Stimulated activated CD4-positive, alpha-beta T cell treated with anti-CD3 and anti-CD28 coated beads, TNF-alpha, amount 100 ng/mL, for 4 hours (primary cell): Measurements from ENCODE around the gene NPIPA7.
"Not testable (repeated sequence)": the region's sequence is repeated elsewhere in the genome, so short reads cannot be mapped to it uniquely, and the experiment has no call there.

Source experiments
- DNase-seq, 3 experiments: peaks; one replicate each; pipeline ENCODE4 v3.0.0-alpha.2; 2020; ENCODE audit warnings: low read depth in 3 of 3

The NPIPA7 gene

DNA sequence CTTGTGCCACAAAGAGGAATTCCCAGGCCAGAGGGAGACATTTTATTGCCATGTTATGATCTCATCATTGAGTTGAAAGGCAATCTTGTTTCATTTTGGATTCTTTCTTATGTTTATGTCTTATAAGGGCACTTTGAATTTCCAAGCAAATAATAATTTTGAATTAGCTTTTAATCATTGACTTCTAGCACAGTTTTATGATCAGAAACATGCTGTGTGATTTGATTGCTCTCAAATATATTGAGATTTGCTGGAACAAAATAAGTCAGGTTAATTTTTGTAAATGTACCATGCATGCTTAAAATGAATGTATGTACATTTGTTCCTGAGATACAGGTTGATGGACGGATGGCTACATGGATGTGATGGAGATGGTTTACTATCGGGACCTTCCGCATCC lies at the start of gene NPIPA7:
Gene NPIPA7 (plus strand): TSS at position 301 of the 400 bp plus-strand sequence. CDS start 105 bp downstream, outside the sequence.
- DNase-seq = not testable (repeated sequence)

DNA sequence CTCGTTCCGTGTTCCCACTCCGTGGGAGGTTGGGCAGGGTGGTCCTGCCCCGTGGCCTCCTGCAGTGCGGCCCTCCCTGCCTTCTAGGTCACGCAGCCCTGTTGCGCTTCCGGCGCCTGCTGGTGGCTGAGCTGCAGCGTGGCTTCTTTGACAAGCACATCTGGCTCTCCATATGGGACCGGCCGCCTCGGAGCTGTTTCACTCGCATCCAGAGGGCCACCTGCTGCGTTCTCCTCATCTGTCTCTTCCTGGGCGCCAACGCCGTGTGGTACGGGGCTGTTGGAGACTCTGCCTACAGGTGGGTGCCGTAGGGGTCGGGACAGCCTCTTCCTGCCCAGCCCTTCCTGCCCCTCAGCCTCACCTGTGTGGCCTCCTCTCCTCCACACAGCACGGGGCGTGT lies 47.5 kb upstream of the NPIPA7 start:
- DNase-seq = not testable (repeated sequence)

DNA sequence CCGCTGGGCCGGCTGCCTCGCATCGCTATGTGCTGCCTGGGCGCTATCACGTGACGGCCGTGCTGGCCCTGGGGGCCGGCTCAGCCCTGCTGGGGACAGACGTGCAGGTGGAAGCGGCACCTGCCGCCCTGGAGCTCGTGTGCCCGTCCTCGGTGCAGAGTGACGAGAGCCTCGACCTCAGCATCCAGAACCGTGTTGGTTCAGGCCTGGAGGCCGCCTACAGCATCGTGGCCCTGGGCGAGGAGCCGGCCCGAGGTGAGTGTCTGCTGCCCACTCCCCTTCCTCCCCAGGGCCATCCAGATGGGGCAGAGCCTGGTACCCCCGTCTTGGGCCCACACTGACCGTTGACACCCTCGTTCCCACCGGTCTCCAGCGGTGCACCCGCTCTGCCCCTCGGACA lies 21.4 kb upstream of the NPIPA7 start:
- DNase-seq = not testable (repeated sequence)

DNA sequence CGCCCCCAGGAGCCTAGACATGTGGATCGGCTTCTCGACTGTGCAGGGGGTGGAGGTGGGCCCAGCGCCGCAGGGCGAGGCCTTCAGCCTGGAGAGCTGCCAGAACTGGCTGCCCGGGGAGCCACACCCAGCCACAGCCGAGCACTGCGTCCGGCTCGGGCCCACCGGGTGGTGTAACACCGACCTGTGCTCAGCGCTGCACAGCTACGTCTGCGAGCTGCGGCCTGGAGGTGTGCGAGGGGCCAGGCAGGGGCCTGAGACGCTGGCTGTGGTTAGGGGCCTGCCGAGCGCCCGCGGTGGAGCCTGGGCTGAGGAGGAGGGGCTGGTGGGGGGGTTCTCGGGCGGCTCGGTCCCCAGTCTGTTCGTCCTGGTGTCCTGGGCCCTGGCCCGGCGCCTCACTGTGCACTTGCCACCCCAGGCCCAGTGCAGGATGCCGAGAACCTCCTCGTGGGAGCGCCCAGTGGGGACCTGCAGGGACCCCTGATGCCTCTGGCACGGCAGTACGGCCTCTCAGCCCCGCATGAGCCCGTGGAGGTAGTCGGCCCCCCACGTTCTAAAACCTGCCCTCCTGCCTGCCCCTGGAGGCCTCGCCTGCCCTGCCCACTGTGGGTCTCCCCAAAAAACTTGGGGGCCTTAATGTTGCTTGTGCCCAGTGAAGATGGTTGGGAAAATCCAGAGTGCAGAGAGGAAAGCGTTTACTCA lies 20.2 kb upstream of the NPIPA7 start:
- DNase-seq = not testable (repeated sequence)

DNA sequence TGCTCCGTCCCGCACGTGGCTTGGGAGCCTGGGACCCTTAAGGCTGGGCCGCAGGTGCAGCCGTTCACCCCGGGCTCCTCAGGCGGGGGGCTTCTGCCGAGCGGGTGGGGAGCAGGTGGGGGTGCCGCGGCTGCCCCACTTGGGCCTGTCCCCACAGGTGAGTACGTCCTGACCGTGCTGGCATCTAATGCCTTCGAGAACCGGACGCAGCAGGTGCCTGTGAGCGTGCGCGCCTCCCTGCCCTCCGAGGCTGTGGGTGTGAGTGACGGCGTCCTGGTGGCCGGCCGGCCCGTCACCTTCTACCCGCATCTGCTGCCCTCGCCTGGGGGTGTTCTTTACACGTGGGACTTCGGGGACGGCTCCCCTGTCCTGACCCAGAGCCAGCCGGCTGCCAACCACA lies 15.3 kb upstream of the NPIPA7 start:
- DNase-seq = not testable (repeated sequence)

DNA sequence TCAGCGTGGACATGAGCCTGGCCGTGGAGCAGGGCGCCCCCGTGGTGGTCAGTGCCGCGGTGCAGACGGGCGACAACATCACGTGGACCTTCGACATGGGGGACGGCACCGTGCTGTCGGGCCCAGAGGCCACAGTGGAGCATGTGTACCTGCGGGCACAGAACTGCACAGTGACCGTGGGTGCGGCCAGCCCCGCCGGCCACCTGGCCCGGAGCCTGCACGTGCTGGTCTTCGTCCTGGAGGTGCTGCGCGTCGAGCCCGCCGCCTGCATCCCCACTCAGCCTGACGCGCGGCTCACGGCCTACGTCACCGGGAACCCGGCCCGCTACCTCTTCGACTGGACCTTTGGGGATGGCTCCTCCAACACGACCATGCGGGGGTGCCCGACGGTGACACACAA lies 14.8 kb upstream of the NPIPA7 start:
- DNase-seq = not testable (repeated sequence)

DNA sequence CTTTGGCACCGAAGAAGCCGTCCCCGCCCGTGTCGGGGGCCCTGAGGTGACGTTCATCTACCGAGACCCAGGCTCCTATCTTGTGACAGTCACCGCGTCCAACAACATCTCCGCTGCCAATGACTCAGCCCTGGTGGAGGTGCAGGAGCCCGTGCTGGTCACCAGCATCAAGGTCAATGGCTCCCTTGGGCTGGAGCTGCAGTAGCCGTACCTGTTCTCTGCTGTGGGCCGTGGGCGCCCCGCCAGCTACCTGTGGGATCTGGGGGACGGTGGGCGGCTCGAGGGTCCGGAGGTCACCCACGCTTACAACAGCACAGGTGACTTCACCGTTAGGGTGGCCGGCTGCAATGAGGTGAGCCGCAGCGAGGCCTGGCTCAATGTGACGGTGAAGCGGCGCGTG lies 14.2 kb upstream of the NPIPA7 start:
- DNase-seq = not testable (repeated sequence)

DNA sequence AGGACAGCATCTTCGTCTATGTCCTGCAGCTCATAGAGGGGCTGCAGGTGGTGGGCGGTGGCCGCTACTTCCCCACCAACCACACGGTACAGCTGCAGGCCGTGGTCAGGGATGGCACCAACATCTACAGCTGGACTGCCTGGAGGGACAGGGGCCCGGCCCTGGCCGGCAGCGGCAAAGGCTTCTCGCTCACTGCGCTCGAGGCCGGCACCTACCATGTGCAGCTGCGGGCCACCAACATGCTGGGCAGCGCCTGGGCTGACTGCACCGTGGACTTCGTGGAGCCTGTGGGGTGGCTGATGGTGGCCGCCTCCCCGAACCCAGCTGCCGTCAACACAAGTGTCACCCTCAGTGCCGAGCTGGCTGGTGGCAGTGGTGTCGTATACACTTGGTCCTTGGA lies 13.6 kb upstream of the NPIPA7 start:
- DNase-seq = not testable (repeated sequence)

DNA sequence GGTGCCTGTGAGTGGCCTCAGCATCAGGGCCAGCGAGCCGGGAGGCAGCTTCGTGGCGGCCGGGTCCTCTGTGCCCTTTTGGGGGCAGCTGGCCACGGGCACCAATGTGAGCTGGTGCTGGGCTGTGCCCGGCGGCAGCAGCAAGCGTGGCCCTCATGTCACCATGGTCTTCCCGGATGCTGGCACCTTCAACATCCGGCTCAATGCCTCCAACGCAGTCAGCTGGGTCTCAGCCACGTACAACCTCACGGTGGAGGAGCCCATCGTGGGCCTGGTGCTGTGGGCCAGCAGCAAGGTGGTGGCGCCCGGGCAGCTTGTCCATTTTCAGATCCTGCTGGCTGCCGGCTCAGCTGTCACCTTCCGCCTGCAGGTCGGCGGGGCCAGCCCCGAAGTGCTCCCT lies 13.1 kb upstream of the NPIPA7 start:
- not testable (repeated sequence) for DNase-seq

DNA sequence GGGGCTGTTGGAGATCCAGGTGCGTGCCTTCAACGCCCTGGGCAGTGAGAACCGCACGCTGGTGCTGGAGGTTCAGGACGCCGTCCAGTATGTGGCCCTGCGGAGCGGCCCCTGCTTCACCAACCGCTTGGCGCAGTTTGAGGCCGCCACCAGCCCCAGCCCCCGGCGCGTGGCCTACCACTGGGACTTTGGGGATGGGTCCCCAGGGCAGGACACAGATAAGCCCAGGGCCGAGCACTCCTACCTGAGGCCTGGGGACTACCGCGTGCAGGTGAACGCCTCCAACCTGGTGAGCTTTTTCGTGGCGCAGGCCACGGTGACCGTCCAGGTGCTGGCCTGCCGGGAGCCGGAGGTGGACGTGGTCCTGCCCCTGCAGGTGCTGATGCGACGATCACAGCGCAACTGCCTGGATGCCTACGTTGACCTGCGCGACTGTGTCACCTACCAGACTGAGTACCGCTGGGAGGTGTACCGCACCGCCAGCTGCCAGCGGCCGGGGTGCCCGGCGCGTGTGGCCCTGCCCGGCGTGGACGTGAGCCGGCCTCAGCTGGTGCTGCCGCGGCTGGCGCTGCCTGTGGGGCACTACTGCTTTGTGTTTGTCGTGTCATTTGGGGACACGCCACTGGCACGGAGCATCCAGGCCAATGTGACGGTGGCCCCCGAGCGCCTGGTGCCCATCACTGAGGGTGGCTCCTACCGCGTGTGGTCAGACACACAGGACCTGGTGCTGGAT lies 12.2 kb upstream of the NPIPA7 start:
- not testable (repeated sequence) for DNase-seq

DNA sequence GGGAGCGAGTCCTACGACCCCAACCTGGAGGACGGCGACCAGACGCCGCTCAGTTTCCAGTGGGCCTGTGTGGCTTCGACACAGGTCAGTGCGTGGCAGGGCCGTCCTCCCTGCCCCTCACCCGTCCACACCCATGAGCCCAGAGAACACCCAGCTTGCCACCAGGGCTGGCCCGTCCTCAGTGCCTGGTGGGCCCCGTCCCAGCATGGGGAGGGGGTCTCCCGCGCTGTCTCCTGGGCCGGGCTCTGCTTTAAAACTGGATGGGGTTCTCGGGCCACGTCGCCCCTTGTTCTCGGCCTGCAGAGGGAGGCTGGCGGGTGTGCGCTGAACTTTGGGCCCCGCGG lies 11.7 kb upstream of the NPIPA7 start:
- not testable (repeated sequence) for DNase-seq

DNA sequence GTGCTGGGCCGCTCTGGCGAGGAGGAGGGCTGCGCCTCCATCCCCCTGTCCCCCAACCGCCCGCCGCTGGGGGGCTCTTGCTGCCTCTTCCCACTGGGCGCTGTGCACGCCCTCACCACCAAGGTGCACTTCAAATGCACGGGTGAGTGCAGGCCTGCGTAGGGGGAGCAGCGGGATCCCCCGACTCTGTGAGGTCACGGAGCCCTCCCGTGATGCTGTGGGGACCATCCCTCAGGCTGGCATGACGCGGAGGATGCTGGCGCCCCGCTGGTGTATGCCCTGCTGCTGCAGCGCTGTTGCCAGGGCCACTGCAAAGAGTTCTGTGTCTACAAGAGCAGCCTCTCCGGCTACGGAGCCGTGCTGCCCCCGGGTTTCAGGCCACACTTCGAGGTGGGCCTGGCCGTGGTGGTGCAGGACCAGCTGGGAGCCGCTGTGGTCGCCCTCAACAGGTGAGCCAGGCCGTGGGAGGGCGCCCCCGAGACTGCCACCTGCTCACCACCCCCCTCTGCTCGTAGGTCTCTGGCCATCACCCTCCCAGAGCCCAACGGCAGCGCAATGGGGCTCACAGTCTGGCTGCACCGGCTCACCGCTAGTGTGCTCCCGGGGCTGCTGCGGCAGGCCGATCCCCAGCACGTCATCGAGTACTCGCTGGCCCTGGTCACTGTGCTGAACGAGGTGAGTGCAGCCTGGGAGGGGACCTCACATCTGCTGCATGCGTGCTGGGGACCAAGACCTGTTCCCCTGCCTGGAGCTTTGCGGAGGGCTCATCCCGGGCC lies 9.7 kb upstream of the NPIPA7 start:
- not testable (repeated sequence) for DNase-seq

DNA sequence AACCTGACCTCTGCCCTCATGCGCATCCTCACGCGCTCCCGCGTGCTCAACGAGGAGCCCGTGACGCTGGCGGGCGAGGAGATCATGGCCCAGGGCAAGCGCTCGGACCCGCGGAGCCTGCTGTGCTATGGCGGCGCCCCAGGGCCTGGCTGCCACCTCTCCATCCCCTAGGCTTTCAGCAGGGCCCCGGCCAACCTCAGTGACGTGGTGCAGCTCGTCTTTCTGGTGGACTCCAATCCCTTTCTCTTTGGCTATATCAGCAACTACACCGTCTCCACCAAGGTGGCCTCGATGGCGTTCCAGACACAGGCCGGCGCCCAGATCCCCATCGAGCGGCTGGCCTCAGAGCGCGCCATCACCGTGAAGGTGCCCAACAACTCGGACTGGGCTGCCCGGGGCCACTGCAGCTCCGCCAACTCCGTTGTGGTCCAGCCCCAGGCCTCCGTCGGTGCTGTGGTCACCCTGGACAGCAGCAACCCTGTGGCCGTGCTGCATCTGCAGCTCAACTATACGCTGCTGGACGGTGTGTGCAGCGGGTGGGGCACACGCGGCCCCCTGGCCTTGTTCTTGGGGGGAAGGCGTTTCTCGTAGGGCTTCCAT lies 7.7 kb upstream of the NPIPA7 start:
- not testable (repeated sequence) for DNase-seq

DNA sequence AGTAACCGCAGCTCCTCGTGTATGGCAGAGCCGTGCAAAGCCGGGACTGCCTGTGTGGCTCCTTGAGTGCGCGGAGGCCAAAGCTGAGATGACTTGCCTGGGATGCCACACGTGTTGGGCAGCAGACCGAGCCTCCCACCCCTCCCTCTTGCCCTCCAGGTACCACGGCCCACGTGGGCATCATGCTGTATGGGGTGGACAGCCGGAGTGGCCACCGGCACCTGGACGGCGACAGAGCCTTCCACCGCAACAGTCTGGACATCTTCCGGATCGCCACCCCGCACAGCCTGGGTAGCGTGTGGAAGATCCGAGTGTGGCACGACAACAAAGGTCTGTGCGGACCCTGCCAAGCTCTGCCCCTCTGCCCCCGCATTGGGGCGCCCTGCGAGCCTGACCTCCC lies 4.7 kb upstream of the NPIPA7 start:
- DNase-seq = not testable (repeated sequence)

DNA sequence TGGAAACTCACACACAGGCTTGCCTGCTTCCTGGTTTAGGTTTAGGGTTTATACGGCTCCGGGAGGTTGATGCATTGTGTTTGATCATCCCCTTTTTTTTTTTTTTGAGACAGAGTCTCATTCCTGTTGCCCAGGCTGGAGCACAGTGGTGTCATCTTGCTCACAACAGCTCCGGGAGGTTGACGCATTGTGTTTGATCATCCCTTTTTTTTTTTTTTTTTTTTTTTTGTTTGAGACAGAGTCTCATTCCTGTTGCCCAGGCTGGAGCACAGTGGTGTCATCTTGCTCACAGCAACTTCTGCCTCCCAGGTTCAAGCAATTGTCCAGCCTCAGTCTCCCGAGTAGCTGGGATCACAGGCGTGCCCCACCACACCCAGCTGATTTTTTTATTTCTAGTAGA lies 20.7 kb downstream of the NPIPA7 start:
- not testable (repeated sequence) for DNase-seq

DNA sequence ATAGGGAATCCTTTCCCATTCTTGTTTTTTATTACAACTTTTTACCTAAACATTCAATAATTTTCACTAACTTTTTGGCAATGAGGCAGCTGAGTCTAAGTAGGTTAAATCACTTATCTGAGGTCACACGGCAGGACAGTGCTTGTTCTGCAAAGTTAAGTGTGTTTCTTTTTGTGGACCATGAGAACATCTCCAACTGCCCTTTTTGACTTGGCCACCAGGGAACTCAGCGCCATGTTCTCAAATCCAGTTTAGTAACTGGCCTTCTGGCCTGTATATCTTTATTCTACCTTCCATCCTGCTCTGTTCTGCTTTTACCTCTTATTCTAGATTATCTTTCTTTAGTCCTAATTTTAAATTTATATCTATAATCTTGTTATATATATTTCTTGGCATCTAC lies 23.4 kb downstream of the NPIPA7 start:
- not testable (repeated sequence) for DNase-seq

DNA sequence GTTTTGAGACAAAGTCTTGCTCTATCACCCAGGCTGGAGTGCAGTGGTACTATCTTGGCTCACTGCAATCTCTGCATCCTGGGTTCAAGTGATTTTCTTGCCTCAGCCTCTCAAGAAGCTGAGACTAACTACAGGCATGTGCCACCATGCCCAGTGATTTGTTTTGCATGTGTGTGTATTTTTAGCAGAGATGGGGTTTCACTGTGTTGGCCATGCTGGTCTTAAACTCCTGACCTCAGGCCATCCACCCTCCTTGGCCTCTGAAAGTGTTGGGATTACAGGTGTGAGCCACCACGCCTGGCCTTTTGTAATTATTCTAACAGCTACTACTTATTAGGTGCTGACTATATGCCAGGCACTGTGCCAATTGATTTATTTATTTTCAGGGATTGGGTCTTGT lies 25.3 kb downstream of the NPIPA7 start:
- not testable (repeated sequence) for DNase-seq

DNA sequence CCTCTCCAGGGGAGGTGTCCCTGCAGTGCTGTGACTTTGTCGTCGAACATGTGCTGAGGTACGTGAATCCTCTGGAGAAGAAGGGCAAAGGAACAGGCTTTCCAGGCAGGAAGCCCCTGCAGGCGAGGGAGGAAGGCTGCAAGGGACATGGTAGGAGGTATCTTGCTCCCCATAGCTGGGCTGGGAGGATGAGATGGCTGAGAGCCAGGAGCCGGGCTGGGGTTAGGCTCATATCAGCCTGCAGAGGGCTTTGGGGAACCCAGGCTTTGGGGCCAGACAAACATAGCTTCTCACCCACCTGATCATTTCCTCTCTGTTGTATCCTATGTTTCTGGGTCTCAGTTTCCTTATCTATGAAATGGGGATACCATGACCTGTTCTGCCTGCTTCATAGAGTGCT lies 26.5 kb downstream of the NPIPA7 start:
- DNase-seq = not testable (repeated sequence)

DNA sequence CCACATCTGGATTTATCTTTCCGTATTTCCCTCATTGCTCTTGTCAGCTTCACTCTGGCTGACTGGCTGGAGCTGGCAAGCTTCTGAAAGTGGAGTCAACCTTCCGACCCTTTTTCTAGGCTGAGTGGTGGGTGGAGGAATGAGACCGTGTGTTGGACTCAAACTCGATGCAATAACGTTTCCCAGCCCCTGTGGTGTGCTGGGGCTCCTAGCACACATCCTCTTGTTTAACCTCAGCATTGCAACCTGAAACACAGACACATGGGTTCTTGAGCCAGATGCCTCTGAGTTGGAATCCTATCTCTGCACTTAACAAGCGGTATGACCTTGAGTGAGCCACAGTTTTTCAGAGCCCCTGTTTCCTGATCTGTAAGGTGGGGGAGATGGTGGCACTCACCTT lies 29.5 kb downstream of the NPIPA7 start:
- not testable (repeated sequence) for DNase-seq

DNA sequence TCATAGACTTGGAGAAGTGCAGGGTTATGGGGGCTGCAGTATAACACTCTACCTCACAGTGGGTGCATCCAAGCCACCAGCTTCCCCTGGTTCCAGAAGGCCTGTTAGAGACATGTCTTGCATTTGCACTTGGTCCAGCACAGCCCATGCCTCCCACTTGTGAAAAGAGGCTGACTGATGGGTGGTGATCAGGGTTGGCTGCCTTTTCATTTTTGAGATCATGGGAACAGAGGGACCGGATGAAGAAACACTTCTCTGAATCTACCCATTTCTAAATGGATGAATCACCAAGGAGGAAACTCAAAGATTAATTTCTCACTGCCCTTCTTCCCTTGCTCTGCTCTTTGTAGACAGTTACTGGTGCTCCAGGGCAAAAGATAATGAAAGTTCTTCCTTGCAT lies 34.8 kb downstream of the NPIPA7 start:
- DNase-seq = not testable (repeated sequence)

DNA sequence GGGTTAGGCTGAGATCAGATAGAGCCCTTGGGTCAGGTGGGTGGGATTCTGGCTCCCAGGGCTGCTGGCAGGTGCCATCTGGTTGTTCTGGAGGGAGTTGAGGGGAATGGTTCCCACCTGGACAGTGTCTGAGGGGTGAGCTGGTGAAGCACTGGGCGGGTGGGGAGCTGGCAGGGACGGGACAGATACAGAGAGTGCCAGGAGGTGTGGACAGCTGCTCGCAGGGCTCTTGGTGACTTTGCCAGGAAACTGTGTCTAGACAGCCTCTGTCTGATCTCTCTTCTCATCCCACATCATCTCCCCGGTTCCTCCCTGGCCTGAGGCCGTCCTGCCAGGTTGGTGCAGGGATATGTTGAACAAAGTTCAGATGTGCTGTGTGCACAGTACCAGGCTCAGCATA lies 38.1 kb downstream of the NPIPA7 start:
- not testable (repeated sequence) for DNase-seq
